ENCODE measurements around the gene MAGI1.

Gene MAGI1

DNA sequence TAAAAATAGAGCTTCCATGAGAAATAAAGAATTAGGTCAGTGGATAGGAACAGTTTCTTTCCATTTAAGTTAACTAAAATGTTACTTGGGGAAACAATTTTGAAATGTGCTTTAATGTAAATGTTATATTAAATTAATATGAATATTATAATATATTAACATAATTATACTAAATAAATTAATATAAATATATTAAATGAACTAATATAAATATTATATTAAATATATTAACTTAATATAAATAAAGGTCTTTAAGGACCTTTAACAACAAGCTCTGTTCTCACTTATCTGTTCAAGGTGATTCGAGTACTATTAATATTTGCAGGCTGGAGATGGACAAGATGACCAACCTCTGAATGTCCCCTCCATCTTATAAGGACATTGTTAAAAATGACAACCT is 100.6 kb downstream of the MAGI1 start:
- no peak for DNase-seq

DNA sequence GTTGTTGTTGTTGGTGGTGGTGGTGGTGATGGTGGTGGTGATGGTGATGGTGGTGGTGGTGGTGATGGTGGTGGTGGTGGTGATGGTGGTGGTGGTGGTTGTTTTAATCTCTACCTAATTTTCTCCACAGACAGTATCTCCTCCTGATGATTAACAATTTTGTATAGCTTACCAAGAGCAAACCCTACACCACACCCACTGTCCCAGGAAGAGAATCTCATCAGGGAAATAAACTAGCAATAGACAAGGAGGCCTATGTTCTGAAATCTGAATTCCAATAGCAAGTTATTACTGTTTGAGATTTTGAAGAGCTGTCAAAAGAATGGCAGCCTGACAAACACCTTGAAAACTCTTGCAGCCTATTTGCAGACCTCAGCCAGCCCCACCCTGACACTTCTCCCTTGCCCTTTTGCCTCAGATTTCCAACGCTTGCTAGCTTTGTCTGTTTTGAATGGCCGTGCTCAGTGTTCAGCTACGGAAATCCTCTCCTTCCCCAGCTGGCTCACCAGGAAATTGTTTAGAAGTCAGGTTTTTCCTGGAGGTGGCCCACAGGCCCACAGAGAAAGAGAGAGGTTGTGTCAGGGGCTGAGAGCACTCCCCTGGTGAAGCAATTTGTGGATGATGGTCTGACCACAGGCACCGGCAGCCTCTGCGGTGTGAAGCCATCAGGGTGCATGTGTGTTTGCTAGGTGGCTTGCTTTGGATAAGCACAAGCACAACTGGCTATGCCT is 101.6 kb downstream of the MAGI1 start:
- no peak for DNase-seq

DNA sequence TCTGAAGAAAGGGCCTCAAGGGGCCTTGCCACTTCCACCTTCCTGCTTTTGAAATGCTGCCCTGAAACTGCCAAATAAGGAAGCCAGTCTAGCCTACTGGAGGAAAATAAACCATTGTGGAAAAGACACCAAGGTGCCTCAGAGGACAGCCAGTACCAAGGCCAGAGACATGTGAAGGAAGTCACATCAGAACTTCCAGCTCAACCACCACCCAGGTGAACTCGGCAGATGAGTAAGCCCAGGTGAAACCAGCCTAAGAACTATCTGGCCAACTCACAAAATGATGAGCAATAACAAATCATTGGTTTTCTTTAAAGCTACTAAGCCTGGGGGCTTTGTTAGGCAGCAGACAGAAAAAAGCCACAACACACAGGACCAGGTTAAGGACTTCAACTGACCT is 103.0 kb downstream of the MAGI1 start:
- no peak for DNase-seq

DNA sequence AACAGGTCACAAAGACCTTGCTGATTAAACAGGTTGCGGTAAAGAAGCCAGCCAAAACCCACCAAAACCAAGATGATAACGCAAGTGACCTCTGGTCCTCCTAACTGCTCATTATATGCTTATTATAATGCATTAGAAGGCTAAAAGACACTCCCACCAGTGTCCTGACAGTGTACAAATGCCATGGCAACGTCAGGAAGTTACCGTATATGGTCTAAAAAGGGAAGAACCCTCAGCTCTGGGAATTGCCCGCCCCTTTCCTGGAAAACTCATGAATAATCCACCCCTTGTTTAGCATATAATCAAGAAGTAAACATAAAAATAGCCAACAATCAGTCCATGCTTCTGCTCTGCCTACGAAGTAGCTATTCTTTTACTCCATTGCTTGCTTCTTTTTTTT is 108.1 kb downstream of the MAGI1 start:
- no peak for DNase-seq

DNA sequence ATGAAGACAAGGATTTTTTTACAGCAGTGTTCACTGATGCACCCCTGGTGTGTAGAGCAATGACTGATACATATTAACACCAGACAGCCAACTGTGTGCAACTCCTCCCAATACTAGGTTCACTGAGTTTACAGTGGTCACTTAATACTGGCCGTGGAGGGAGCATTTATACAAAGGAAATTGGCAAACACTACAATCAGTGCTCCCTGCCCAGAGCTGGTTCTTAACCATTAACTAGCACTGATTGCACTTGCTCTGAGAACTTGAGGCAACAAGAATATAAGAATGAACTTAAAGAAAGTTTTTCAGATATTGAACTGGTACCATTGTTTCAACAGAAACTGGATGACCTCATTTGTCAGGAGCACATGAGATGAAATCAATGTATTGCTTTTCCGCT is 110.6 kb downstream of the MAGI1 start:
- no peak for DNase-seq

DNA sequence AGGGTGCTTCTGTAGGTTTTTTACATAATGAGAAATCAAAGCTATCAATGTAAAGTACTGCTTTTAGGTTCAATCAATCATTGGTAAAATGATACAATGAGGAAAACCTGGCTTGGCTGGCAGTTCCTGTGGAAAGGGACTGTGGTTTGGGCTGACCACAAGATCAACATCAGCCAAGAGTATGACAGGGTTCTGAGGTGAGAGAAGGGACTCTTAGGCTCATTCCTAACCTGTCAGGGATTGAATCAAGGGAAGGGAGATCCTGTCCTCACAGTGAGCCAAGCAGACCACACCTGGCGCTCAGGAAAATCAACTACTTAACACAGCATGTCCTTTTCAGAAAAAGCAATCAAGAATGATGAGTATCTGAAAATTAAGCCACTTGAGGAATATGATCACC is 111.1 kb downstream of the MAGI1 start:
- DNase-seq: peak; percentile 78

DNA sequence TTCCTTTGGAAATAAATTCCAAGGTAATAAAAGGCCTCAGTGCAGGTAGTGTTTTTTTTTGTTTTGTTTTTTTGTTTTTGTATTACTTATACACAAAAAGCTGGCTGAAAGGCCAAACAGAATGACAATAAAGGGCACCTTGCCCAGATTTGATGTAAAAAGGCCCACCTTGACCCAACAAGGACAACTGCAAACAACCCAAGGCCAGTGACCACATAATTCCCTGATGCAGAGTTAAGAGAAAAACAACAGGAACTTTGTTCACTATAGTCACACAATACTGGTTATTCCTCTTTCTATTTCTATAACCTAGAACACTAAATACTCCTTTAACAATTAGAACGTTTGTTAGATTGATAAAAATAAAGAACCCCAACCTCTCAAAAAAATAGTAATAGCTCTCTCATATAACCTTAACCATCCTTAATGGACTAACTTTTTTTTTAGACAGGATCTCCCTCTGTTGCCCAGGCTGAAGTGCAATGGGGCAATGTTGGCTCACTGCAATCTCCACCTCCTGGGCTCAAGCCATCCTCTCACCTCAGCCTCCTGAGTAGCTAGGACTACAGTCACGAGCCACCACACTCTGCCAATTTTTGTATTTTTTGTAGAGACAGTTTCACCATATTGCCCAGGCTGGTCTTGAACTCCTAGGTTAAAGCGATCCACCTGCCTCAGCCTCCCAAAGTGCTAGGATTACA is 113.3 kb downstream of the MAGI1 start:
- DNase-seq: no peak

DNA sequence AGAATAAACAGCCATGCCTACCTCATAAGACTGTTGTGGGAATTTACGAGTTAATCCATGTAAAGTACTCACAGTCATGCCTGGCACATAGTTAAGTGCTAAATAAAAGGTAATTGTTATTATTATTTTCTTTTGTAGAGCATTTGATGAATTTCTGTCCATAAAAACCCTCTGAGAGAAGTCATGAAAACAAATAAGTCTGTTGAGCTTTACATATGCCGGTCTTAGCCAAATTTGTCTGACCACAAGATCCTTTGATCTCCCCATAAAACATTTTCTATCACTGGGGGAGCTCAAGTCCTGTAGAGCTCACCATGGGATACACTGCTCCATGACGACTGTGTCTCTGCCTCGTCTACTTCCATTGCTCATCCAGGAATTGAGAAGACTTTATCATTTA is 114.0 kb downstream of the MAGI1 start:
- DNase-seq: no peak

DNA sequence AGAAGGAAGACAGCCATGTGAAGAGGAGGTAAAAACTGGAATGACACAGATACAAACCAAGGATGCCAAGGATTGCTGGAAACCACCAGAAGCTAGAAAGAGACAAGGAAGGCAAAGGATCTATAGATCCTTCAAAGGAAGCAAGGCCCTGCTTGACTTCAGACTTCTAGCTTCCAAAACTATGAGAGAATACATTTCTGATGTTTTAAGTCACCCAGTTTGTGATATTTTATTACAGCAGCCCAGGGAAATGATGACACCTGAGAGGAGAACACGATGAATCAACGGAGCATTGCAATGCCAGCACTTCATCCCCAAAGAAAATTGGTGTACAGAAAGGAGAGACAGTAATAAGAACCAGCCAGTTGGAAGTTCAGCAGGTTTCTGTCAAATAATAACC is 116.3 kb downstream of the MAGI1 start:
- no peak for DNase-seq

DNA sequence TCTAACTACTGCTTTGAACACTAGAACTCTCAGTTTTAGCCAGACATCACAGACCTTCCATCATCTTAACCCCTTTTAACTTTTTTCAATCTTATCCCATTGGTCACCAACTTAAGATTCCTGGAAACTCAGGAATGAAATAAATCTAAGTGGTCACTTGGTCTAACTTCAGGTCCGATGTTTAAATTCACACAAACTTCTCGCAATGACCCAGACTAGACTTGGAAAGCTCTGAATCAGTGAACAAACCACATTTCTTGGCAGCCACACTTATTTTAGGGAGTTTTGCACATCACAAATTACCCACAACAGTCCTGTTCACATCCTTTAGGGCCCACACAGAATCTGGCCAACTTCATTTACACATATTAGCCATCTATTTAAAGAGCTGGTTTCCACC is 118.9 kb downstream of the MAGI1 start:
- DNase-seq: no peak

DNA sequence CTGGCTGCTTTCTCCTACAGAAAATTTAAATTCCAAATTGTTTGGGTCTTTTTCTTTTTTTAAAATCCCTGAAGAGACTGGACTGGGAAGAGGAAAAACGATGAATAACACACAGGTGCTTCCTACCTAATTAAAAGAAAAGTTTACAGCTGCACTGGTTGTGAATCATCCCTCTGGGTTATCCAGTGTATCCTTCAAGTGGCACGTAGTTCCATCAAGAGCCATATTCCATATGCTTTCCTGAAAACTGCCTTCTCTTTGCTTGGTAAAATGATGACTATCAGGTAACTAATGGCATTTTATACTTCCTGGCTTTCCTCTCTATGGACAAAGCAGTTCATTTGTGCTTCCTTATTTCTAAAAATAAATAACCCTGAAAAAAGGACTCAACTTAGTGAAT is 123.2 kb downstream of the MAGI1 start:
- DNase-seq: no peak

DNA sequence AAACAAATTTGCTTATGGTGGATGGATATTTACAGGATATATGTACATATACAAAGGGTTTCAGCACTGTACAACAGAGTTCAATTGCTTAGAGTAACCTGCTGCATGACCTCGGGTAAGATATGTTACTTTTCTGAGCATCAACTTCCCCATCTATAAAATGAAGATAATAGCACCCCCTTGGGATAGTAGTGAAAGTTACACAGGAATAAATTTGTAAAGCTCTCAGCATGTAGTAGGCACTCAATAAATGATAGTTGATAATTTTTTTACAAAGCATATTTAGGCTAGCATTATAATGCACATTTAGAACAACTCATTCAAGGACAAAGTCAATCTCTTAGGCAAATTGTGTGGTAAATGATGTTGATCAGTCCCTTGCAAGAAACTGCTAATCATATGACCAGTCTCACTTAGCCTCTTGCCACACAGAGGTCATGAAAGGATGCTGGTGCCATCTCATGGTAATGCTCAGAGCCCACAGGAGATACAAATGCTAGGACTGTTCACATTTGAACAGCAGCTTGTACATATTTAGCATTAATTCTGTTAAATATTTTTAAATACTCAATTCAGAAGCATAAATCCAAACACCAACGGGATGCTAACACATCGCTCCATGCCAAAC is 123.9 kb downstream of the MAGI1 start:
- no peak for DNase-seq

DNA sequence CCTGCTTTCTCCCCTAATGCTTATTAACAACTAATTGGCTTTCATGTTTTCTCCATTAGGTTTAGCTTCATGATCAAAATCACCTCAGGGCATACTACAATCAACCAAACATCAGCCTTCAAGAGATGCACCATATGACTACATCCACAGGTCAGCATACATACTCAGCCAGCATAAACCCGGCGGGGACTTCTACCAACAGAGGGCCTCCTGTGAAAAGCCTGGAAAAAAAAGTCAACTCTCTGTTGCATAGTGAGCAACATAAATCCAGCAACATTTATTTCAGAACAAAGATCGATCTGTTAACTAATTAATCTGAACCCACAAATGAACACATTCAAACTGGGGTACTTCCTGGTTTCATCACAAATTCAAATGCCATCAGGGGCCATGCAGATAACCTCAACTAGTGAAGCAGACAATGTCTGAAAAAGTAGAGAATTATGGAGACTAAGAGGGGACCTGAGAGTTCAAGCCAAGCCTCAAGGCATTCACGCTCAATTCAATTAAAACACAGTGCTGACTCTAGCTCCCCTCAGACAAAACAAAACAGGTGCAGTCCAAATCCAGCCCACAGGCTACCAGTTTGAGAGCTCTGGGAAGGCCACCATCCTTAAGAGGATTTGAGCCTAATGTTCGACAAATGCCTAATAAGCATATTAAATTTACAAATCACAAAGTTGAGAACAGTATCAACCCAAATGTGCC is 124.5 kb downstream of the MAGI1 start:
- no peak for DNase-seq

DNA sequence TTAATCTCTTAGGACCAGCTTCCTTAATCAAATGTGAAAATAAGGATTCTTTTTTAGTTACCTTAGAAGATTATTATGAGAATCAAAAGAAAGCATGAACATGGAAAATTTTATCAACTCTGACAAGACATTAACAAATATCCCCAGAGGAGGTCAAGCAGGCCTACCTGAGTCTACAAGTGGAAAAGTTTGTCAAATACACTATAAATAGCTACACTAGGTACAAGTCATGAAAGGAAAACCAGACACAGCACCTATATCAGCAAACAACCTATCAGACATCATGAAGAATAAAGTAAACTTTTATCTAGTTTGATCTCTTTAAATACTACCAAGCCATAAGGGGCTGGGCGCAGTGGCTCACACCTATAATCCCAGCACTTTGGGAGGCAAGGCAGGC is 126.1 kb downstream of the MAGI1 start:
- no peak for DNase-seq

DNA sequence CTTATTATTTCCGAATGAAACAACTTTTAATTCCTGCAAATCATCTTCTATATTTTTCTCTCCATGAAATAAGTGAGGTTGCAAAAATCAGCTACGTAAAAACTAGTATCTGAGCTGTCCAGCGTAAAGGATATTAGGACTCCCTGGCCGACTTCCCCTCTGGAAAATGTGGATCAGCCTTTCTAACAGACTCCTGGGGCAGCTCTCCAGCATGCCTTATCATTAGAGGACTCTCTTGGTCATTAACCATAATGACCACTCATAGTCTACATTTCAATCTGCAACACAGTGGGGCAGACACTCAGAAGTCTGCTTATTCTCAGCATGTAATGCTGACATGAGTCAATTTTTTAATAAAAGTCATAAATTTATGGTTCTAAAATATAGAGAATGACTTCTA is 130.1 kb downstream of the MAGI1 start:
- no peak for DNase-seq

DNA sequence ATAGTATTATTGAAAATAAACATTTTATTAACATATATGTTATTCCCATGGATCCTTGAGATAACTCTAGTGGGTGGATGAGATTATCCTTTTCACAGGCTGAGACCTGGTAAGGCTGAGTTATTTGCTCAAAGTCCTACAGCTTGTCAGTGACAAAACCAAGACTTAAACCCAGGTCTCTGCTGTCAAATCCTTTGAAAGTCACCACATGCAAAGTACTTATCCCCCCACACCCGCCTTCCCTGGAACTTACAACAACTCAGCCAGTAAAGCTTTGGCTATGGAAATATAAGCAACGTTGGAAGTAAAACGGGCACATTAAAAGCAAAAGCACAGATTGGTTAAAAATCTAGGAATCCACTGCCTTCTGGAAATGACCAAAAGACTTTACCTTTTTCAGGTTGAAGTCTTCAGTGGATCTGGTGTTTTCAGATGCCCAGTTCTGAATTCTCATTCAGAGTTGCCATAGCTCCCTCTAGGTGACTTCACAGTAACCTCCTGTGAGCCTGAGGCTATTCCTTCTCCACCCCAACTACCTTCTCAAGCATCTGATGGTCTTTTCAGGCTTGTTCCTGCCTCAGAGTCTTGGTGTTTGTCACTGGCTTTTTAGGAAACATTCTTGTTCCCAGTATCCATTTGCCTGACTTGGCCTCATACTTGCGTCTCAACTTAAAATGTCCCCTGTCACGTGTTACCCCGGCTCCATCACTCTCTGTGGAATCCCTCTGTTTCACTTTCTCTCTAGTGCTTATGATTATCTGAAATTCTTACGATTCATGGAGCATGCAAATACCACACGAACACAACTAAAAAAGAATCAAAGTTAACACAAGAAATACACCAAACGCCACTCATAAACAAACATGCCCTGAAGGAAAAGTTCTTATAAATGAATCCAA is 131.2 kb downstream of the MAGI1 start:
- DNase-seq: no peak

DNA sequence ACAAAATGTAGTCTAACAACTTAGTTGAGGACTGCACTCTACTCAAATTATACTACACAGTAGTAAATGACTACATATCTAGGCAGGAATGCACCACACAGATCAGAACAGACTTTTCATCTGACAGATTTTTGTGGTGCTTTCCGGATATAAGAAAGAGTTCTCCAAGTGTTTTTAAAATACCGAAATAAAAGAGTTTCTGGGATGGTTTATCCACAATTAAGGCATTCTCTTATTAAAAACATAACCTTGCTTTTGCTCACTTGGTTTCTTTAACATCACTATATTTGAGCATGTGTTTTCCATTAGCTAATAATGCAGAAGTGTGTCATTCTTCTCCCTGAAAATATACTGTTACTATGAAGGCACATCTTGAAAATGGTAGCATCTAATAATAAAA is 132.9 kb downstream of the MAGI1 start:
- no peak for DNase-seq

DNA sequence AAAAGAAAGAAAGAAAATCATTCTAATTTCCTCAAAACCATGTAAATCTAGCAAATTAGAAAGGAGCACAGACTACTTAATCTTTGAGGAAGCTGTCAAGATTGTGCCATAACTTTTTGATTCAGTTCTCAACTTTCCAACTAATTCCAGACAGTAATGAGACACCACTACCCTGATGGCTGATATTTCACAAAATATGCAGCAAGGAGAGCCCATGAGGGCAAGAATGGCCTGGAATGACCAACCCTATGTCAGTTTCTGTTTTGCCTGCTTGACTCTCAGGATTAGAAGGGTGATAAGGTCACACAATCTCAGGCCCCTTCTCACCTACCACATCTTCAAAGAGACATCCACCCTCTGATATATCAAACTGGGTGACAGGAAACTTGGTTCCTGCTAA is 134.7 kb downstream of the MAGI1 start:
- DNase-seq: no peak

DNA sequence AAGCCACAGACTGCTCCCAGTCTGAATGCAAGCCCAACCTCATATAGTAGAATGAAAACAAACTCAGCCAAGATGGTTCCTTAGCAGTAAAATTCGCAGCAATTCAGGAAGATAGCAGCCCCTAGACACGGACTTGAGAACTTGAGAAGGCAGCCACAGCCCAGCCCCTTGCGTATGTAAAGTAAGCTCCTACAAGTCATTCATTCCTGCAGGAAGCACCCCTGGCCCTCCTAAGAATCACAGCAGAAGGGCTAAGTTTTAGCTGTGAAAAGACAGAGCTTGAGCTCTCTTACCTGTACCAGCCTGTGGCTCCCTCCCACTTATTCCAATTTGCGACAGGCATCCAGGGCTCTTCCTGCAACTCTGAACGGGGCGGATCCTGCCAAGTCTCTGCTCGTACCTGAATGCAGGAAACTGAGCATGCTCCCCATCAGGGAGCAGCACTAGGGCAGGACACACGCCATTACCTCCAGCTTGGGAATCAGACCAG is 136.4 kb downstream of the MAGI1 start:
- no peak for DNase-seq

DNA sequence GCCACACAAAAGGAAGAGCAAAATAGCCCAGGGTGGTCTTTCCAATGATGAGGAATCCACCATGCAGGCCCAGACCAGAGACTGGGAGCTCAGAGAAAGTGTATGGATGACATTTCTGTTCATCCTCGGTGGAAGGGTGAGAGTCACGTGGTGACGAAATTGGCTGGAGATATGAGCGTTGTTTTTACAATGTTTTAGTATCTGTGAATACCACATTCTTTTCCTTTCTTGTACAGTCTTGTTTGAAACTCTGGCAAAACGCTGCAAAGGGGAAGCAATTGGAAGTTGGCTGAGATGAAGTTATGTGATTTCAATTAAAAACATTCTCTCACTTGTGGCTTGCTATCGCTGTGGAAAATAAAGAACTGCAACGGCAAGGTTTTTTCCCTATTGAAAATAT is 137.5 kb downstream of the MAGI1 start:
- DNase-seq: no peak

DNA sequence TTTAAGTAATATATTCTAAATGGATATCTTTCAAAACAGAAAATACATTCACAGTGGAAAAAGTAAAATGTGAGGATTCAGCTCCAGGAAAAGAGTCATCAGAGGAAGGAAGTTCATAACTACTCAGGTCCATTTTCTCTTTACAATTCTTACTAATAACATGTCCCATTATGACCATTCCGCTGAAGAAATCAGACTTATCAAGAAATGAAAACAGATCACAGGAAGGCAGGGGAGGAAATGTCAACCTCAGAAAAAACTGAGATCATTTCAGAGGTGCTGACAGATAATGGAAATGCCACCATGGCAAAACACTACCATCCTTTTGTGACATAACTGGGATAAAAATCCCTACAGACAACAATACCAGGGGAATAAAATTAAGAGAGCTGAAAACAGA is 139.5 kb downstream of the MAGI1 start:
- DNase-seq: no peak

DNA sequence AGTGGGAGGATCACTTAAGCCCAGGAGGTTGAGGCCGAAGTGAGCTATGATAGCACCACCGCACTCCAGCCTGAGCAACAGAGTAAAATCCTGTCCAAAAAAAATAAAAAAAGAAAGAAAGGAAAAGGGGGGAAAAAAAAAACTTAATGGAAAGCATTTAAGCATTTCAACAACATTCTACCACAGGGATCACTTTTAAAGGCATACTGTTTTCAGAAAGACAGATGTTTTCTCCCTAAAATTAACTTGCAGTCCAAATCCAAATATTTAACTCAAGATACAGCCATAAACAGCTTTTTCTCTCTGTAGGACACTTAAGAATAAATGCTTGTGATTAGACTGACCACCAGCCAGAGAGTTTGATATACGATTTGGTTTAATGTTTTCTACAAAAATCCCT is 141.0 kb downstream of the MAGI1 start:
- DNase-seq: no peak

DNA sequence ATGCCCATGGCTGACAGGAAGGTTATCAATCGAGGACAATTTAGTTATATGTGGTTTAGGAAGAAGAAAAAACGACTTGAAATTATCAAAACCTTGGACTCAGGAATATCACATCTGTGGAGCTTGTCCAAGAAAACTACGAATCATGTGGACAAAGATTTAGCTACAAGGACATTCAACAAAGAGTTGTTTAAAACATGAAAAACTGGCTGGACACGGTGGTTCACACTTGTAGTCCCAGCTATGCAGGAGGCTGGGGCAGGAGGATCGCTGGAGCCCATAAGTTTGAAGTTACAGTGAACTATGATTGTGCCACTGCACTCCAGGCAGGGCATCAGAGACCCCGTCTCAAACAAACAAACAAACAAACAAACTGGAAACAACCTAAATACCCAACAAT is 142.4 kb downstream of the MAGI1 start:
- no peak for DNase-seq

All from NCI-H187 treated with DMSO at 0.1 percent for 48 hours (cell line).